Measurements from ENCODE around the gene ELOB.

- TF ChIP-seq ISL1 (CRISPR knock-in tag; IDR thresholded peaks at IDR 0.05) (no peak), ESRRG (CRISPR knock-in tag; IDR thresholded peaks at IDR 0.05) (no peak), GLIS3 (CRISPR knock-in tag; IDR thresholded peaks at IDR 0.05) (no peak)
Observed at GRCh38 chr16:2777231-2777902, at the start of gene ELOB.
